GM20431 (cell line): ENCODE results near the gene FAM83G.
"Not testable (repeated sequence)": the region's sequence is repeated elsewhere in the genome, so short reads cannot be mapped to it uniquely, and the experiment has no call there.

Experiments
- in situ Hi-C: fragments of 300-500 bp; cut with MseI, MboI; formaldehyde crosslinking; loops from one replicate; pipeline ENCODE4 v1.15.0; 2020; ENCODE audit warnings: low sequenced_read_pairs; ENCODE audit not compliant: unreplicated experiment

FAM83G gene

DNA sequence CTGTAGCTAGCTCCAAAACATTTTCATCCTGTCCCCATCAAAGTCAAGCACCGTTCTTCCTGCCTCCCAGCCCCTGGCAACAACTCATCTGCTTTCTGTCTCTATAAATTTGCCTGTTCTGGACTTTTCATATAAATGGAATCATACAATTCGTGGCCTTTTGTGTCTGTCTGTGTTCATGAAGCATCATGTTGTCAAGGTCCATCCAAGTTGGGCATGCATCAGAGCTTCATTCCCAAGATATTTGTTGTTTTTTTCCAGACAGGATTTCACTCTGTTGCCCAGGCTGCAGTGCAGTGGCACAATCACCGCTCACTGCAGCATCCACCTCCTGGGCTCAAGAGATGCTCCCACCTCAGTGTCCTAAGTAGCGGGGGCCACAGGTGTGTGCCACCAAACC is 46.7 kb downstream of the FAM83G start:
- in situ Hi-C loops, result no loop called here

DNA sequence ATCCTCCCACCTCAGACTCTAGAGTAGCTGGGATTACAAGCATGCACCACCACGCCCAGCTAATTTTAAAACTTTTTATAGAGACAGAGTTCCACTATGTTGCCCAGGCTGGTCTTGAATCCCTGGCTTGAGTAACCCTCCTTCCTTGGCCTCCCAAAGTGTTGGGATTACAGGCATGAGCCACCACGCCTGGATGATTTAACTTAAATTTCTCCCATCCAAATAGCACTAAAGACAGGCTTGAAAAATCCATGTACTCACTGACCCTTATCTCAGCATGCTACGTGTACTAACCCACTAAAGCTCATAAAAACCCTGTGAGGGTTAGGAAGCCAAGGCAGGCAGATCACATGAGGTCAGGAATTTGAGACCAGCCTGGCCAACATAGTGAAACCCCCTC is 48.0 kb downstream of the FAM83G start:
- in situ Hi-C loops, result no loop called here

DNA sequence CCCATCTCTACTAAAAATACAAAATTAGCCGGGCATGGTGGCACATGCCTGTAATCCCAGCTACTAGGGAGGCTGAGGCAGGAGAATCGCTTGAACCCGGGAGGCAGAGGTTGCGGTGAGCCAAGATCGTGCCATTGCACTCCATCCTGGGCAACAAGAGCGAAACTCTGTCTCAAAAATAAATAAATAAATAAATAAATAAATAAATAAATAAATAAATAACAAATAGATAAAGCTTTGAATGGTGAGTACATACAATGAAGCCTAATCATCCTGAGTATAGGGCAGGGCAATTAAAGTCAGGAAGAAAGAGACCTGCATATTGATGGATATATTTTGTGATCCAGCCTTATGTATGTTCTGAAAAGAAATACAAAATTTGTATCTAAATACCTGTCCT is 48.5 kb downstream of the FAM83G start:
- in situ Hi-C loops, result not testable (repeated sequence)

DNA sequence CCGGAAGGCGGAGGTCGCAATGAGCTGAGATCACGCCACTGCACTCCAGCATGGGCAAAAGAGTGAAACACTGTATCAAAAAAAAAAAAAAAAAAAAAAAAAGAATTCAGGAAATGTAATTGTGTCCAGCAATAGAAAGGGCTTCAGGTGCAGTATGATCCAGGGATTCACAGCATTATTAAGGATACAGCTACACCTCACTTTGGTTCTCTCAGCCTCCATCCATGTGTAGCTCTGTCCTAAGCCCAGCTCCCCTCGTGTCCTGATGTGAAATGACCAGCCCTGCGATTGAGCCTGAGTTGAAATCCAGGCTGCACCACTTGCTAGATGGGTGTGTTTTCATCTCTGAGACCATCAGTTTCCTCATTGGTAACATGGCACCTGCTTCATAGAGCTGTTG is 49.6 kb downstream of the FAM83G start:
- in situ Hi-C loops, result no loop called here

DNA sequence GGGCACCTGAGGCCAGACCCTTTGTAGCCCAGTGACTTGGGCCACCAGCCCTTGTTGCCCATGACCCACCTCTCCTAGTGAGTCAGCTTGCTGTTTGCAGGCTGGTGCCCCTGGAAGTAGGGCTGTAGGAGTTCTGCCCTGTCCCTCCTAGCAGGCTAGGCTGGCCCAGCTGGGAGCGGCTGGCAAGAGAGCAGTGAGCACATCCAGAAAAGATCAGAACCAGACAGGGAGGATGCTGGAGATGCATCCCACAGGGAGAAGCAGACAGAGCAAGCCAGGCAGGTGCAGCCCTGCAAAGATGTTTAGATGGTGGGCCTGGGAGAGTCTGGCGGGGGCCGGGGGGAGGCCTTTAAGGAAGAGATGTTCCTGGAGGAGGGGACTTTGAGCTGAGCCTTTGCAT is 50.2 kb downstream of the FAM83G start:
- in situ Hi-C loops, result no loop called here

DNA sequence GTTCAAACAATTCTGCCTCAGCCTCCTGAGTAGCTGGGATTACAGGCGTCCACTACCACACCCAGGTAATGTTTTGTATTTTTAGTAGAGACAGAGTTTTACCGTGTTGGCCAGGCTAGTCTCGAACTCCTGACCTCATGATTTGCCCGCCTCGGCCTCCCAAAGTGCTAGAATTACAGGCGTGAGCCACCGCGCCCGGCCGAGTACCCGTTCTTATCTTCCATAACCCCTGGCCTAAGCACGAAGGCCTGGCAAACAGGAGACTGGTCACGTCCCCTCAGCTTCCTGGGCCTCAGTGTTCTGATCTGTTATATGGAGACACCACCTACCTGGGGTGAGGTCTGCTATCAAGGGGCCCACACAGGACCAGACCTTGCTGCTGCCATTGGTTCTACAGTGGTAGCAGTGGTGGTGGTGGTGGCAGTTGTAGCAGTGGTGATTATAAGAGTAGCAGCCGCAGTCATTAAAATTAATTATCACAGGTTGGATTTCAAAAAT is 51.3 kb downstream of the FAM83G start:
- in situ Hi-C loops, result no loop called here

DNA sequence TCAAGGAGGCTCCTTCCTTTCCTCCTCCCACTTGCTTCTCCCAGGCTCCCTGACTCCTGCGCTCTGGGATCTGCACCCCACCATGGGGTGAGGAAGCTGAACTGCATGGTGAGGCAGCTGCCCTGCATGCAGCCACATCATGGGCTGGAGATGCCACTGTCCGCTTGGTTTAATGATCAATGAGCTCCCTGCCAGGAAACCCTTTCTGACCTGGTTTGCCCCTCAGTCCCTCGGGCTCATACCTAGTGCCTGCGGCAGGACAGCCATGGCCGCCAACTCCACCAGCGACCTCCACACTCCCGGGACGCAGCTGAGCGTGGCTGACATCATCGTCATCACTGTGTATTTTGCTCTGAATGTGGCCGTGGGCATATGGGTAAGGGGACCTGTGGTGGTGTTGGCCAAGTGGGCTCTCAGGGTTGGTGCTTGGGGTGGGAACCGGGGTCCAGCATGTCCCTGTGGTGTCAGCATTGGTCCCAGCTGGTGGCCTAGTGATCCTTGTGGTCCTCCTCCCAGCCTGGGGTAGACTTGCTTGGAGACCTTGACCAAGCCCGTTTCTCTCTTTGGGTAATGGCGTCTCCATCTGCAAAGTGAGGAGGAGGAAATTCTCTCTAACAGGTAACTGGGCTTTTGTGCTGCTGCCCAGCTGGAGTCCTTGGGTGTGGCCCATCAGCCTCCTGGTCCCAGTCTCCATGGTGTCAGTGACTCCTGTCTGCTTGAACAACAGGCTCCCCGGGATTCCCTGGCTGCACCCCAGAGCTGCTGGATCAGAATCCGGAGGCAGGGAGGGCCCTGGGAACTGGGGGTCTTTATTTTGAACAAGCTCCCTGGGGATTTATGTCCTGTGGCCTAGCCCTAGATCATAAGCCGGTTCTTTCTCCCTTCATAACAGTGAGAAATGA is 52.4 kb downstream of the FAM83G start, which contains the start of gene SLC5A10:
SLC5A10 (plus strand) TSS at position 225 of the 902 bp plus-strand sequence; CDS start at position 266, 41 bp downstream.
- in situ Hi-C loops, result no loop called here

DNA sequence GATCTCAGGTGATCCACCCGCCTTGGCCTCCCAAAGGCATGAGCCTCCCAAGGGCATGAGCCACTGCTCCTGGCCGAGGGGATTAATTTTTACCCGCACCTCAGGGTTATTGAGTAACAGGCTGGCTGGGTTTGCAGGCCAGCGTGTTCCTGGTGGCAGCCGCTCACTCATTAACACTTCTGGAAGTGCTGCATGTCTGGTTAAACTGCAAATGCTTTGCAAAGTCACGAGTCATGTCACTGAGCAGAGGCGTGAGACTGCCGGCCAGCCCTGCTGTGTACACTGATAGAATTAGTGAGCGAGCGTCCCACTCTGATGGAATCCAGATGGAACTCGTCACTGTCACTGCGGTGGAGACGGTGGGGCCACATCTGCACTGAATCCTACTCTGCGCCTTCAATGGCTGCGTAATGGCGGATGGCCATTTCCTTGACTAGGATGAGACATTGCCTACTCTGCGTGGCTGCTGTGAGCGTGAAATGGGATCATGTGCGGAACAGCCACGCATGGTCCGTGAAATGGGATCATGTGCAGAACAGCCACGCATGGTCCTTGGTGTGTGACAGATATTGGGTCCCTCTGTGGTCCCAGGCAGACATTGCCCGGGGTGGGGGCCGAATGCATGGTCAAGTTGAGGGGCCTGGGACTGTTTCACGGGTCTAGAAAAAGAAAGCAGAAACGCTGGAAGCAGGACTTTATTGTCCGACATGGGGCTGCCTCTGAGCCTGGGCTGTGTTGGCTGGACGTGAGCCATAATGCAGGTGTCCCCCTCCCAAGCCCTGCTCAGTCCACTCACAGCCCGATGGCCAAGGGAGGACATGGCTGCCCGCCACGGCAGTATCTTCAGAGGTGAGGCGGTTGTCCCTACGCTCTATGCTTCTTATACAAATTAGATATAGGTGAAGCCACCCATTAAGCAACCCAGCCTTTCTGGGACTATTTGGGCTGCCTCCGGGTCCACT is 53.3 kb downstream of the FAM83G start:
- in situ Hi-C loops, result no loop called here

DNA sequence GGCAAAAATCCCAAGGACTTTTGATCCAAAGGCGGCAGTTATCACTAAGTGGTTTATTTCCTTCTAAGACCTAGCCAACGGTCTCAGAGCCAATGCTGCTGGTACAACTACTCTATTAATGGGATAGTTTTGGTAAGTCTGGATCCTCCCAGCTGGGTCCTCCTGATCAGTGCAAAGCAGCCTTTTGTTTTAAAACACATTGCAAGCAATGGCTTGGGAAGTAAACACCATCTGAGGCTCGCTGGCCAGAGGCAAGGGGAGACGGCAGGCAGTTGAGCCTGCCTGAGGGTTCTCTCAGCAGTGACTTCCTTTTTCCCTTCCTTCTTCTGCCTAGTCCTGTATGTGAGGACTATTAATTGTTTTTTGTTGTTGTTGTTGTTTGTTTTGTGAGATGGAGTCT is 54.2 kb downstream of the FAM83G start:
- in situ Hi-C loops, result no loop called here

DNA sequence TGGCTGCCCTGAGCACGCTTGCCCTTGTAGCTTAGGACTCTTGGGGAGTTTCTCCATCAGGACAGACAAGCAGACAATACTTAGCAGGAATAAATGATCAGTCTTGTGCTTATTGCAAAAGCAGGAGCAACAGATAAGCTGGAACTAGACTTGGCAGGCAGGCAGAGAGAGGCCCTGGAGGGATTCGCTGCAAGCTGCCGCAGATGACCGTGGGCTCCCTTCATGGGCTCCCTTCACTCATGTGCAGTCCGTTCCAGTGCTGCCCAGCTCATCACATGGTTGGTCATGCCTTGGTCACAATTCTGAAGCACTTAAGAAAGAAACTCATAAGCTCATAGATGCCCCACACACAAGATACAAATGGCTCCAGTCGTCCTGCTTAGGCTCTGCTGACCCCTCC is 55.0 kb downstream of the FAM83G start:
- in situ Hi-C loops, result loop anchor here (25.0 kb wide), 1 partner anchor 137 kb away; no protein-coding TSS in a partner anchor

DNA sequence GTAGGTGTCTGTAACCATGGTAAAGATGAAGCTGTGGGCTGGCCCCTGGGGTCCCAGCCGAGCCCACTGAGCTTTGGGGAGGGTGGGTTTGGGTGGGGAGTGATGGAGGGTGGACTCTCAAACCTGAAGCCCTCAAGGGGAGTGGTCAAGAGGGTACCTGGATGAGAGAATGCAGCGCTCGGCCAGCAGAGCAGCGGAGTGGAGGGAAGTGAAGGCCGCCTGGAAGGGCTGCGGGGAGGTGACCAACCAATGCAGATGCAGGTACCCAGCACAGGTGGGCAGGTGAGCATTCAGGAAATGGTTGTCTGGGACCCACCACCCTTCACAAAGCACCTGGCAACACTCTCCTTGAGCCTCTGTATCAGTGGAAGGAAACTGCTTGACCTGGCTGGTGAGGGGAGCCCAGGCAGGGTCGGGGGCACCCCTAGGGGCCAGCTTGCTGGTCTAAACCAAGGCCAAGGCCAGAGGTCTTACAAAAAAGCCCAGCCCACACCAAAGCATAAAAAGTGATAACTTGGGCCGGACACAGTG is 56.0 kb downstream of the FAM83G start:
- in situ Hi-C loops, result loop anchor here (25.0 kb wide), 1 partner anchor 136 kb away; no protein-coding TSS in a partner anchor

DNA sequence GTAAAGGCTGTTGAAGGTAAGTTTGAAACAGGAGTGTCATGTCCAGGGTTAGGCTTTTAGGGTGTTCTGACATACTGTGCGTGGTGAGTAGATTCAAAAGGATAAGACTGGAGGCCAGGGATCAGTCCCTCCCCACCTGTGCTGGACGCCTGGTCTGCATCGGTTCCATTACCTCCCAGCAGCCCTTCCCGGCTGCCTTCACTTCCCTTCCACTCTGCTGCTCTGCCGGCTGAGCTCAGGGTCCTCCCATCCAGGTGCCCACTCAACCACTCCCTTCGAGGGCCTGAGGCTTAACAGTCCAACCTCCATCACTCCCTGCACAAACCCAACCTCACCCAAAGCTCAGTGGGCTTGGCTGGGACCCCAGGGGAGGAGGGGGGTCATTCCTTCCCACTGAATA is 56.7 kb downstream of the FAM83G start:
- in situ Hi-C loops, result loop anchor here (25.0 kb wide), 1 partner anchor 136 kb away; no protein-coding TSS in a partner anchor

DNA sequence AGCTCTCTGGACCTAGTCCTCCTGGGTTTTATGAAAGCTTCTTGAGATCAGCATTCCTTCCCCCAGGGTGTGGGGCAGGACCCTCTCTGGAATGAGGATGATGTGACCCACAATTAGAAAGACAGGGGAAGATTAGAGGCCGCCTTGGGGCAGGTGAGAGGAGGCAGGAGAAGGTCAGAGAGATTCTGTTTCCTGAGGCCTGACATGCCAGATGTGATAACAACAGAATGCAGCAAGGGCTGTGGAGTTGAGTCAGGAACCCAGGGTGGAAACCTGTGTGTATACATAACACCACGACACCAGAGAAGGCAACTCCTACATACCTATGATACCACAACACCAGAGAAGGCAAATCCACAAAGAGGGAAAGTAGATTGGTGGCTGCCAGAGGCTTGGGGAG is 58.0 kb downstream of the FAM83G start:
- in situ Hi-C loops, result loop anchor here (25.0 kb wide), 1 partner anchor 134 kb away; no protein-coding TSS in a partner anchor

DNA sequence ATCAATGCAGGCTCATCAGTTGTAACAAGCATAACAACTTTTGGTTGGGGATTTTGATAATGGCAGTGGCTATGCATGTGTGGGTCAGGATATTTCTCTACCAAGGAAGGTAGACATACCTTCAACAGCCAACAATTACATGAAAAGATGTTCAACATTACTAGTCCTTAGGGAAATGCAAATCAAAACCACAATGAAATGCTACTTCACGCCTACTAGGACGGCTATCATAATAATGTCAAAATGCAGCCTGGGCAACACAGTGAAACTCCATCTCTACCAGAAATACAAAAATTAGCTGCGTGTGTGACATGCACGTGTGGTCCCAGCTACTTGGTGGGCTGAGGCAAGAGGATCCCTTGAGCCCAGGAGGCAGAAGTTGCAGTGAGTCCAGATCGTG is 59.9 kb downstream of the FAM83G start:
- in situ Hi-C loops, result loop anchor here (25.0 kb wide), 1 partner anchor 132 kb away; no protein-coding TSS in a partner anchor

DNA sequence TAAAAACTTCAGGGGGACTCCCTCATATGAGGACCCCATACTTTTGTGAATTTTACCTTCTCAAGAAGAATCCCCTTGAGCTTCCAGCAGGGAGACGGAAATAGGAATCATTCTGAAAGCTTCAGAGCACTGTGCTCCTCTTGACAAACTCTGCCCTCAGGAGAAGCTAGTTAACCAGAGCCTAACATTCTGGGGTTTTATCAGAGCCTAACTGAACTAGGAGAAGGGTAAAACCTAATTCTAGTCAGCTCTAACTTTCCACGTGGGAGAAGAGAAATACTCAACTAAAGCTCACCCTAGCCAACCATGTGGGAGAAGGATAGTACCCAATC is 65.9 kb downstream of the FAM83G start:
- in situ Hi-C loops, result loop anchor here (25.0 kb wide), 1 partner anchor 126 kb away; no protein-coding TSS in a partner anchor

DNA sequence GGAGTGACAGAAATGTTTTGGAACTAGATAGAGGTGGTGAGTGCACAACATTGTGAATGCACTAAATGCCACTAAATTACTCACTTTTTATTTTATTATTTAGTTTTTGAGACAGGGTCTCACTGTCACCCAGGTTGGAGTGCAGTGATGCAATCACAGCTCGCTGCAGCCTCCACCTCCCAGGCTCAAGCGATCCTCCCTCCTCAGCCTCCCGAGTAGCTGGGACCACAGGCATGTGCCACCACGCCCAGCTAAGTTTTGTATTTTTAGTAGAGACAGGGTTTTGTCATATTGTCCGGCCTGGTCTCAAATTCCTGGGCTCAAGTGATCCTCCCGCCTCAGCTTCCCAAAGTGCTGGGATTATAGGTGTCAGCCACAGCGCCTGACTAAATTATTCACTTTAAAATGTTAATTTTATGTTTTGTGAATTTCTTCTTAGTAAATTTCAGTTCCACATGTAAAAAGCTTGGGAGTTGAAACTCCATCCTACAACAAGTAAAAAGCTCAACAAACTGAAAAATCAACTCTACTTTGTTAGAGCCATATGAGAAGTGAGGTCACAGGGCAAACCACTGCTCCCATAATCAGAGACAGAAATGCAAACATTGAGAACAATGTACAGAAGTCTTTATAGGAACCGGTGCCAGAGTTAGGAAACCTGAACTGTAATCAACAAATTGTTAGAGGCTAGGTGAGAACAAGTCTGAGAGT is 66.4 kb downstream of the FAM83G start:
- in situ Hi-C loops, result loop anchor here (25.0 kb wide), 1 partner anchor 126 kb away; no protein-coding TSS in a partner anchor

DNA sequence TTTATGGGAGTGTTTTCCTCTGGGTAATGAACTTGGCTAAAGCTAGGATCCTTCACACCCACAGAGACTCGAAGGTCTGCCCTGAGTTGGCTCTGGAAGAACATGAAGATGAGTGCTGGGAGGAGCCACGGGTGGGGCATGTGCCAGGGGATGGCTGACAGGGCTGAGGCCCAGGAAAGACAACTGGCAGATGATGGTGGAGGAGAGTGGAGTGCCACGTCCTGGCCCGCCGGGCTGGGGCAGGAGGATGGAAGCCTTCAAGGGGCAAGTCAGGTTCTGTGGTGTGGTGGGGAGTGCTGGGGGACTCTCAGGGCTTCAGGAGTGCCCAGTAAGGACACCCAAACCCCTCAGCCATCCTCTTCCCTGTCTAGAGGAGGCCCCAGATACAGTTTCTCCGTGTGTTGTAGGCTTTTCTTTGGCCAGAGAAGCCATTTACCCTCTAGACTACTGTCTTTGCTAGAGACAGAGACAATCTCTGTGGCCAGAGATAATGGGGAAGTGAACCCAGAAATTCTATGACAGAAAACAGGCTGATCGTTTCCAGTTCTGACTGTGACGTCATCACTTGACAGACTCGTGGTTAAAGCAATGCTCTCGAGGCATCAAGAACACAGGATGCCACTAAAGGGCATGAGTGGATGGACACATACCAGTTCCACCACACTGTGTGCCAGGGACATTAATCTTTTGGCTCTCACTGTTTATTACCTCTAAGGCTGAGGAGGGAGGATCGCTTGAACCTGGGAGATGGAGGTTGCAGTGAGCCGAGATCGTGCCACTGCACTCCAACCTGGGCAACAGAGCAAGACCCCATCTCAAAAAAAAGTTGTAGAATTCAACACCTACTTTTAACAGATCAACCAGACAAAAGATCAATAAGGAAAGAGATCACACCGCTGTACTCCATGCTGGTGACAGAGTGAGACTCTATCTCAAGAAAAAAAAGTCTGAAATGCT is 71.2 kb downstream of the FAM83G start:
- in situ Hi-C loops, result loop anchor here (25.0 kb wide), 1 partner anchor 121 kb away; no protein-coding TSS in a partner anchor
